NK-92 (cell line): ENCODE data around the gene CLEC11A.
"Not testable (repeated sequence)": the region's sequence is repeated elsewhere in the genome, so short reads cannot be mapped to it uniquely, and the experiment has no call there.

Source experiments
- DNase-seq: peaks from one replicate; lab custom pipeline; 2025; ENCODE audit not compliant: unreplicated experiment; lab: John Stamatoyannopoulos, UW

Gene CLEC11A

GRCh38 chr19:50753879-50754278, 30.7 kb downstream of the CLEC11A start:
- DNase-seq: no peak

DNA sequence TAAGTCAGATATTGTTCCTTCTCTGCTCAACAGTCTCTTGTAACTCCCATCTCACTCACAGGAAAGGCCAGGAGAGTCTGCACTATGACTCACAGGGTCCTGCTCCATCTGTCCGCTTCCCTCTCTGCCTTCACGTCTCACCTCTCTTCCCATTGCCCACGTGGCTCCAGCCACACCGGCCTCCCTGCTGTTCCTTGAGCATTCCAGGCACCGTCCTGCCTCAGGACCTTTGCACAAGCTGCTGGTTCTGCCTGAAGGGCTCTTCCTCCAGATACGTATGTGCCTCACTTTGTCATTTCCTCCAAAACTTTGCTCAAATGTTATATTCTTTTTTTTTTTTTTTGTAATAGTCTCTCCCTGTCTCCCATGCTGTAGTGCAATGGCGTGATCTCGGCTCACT, 33.1 kb downstream of the CLEC11A start:
- DNase-seq: not testable (repeated sequence)

- DNase-seq: not testable (repeated sequence)
Measured at GRCh38 chr19:50757624-50758023, 34.5 kb downstream of the CLEC11A start.

DNA sequence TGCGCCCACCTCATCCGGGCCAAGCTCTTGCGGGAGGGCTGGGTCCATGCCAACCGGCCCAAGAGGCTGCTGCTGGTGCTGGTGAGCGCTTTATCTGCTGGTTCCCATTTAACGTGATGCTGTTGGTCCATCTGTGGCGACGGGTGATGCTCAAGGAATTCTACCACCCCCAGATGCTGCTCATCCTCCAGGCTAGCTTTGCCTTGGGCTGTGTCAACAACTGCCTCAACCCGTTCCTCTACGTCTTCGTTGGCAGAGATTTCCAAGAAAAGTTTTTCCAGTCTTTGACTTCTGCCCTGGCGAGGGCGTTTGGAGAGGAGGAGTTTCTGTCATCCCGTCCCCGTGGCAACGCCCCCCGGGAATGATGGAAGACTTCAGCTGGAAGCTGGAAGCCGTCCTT, 35.9 kb downstream of the CLEC11A start:
- not testable (repeated sequence) for DNase-seq

DNA sequence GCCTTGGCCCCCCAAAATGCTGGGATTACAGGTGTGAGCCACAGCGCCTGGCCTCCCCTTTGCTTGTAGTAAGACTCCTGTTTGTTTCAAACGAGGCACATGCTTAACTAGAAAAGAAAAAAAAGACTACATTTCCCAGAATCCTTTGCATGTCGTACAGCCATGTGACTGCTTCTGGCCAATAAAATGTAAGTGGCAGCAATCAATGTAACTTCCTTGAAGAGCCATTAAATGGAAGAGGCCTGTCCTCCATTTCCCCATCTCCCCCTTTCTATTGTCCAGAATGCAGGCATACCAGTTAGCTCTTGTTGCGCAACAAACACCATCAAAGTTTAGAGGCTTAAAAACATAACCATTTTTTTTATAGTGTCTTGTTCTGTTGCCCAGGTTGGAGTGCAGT, 36.7 kb downstream of the CLEC11A start:
- DNase-seq: no peak

DNA sequence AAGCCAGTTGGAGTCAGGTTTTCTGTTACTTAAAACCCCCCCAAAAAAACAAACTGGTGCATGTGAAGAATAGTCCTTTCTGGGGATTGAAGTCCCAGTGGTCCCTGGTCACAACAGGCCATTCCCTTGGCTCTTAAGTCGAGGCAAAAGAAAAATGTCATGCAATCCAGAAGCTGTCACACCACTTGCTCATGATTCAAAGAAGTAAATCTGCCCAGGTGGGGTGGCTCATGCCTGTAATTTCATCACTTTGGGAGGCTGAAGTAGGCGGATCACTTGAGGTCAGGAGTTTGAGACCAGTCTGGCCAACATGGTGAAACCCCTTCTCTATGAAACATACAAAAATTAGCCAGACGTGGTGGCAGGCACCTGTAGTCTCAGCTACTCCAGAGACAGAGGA, 38.3 kb downstream of the CLEC11A start:
- DNase-seq: not testable (repeated sequence)

DNA sequence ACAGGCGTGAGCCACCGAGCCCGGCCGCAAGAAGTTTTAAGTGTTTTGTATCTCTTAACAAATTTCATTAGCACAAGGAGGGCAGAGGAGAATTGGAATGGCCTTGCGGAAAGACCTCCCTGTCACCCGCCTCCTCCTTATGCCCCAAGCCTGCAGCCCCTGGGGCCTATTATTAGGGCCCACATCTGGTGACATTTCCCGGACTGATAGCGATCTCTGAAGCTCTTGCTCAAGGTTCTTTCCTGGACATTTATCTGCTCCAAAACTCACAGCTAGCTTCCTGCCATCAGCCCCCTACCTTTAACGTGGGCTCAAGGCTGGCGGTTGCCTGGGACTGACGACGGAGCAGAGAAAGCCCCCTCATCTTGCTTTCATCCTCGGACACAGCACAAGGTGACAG, 40.4 kb downstream of the CLEC11A start:
- not testable (repeated sequence) for DNase-seq

DNA sequence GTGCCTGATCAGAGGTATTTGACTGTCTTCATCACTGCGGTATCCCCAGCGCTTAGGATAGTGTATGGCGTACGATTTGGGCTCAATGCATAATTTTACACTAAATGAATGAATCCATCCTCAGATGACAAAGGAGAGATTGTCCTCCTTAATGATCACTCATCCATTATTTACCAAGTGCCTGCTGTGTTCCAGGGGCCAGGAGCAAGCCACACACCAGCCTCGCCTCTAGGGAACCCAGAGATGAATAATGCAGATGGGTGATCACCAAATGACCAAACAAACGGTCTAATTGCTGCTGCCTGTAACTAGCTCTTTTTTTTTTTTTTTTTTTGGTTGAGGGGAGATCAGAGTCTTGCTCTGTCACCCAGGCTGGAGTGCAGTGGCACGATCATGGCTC, 41.2 kb downstream of the CLEC11A start:
- DNase-seq: no peak

GRCh38 chr19:50766746-50767145, 43.6 kb downstream of the CLEC11A start:
- DNase-seq: not testable (repeated sequence)

DNA sequence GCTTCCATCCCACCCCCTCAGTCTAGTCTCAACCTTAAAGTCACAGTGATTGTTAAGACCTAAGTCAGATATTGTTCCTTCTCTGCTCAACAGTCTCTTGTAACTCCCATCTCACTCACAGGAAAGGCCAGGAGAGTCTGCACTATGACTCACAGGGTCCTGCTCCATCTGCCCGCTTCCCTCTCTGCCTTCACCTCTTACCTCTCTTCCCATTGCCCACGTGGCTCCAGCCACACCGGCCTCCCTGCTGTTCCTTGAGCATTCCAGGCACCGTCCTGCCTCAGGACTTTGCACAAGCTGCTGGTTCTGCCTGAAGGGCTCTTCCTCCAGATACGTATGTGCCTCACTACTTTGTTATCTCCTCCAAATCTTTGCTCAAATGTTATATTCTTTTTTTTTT, 44.1 kb downstream of the CLEC11A start:
- DNase-seq: not testable (repeated sequence)

DNA sequence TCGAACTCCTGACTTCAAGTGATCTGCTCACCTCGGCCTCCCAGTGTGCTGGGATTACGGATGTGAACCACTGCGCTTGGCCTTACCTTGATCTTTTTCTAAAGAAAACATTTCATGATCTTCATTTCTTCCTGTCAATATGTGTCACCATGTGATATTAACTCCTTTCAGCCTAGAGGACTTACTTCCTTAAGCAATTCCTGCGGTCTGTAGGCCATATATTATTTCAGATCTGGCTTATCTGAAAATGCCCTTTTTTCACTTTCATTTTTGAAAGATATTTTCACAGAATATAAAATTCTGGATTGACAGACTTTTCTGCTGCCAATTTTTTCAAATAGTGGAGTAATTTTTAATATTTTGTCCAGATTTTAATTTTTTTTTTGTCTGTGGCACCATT, 45.1 kb downstream of the CLEC11A start:
- no peak for DNase-seq

DNA sequence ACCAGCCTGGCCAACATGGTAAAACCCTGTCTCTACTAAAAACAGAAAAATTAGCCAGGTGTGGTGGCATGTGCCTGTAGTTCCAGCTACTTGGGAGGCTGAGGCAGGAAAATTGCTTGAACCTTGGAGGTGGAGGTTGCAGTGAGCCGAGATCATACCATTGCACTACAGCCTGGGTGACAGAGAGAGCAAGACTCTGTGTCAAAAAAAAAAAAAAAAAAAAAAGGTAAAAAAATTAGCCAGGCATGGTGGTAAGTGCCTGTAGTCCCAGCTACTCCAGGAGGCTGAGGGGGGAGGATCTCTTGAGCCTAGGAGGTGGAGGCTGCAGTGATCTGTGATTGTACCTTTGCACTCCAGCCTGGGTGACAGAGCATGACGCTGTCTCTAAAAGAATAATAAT, 47.0 kb downstream of the CLEC11A start, which contains the start of gene GPR32:
Gene GPR32, plus strand, starts transcription at position 301 of the 400 bp plus-strand sequence. CDS start 137 bp downstream, outside the sequence.
- not testable (repeated sequence) for DNase-seq

DNA sequence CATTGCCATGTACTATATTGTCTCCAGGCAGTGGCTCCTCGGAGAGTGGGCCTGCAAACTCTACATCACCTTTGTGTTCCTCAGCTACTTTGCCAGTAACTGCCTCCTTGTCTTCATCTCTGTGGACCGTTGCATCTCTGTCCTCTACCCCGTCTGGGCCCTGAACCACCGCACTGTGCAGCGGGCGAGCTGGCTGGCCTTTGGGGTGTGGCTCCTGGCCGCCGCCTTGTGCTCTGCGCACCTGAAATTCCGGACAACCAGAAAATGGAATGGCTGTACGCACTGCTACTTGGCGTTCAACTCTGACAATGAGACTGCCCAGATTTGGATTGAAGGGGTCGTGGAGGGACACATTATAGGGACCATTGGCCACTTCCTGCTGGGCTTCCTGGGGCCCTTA, 47.7 kb downstream of the CLEC11A start:
- DNase-seq: no peak

DNA sequence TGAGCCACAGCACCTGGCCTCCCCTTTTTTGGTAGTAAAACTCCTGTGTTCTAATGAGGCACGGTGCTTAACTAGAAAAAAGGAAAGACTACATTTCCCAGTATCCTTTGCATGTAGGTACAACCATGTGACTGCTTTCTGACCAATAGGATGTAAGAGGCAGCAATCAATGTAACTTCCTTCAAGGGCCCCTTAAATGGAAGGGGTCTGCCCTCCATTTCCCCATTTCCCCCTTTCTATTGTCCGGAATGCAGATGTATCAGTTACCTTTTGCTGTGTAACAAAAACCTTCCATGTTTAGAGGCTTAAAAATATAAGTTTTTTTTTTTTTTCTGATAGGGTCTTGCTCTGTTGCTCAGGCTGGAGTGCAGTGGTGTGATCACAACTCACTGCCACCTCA, 49.3 kb downstream of the CLEC11A start:
- DNase-seq: no peak

GRCh38 chr19:50772912-50773311, 49.7 kb downstream of the CLEC11A start:
- DNase-seq: not testable (repeated sequence)

GRCh38 chr19:50773454-50773853, 50.3 kb downstream of the CLEC11A start:
- not testable (repeated sequence) for DNase-seq
